Fibroblast of pulmonary artery (primary cell): ENCODE measurements around the gene MAPK4.

ENCODE experiments used
- DNase-seq: peaks from one replicate; pipeline ENCODE4 v3.0.0-alpha.2; 2010; ENCODE audit warnings: low read depth
- H3K4me3 ChIP-seq: replicated peaks from 2 replicates; pipeline ENCODE4 v1.5.1; 2011; ENCODE audit warnings: low read depth, mild to moderate bottlenecking, control low read depth, low read length, moderate library complexity
- TF ChIP-seq, protein P1 (sequence below): IDR thresholded peaks from 2 replicates; pipeline ENCODE4 v1.5.1; 2011; ENCODE audit warnings: mild to moderate bottlenecking, control low read depth, low read length, inconsistent platforms; ENCODE audit errors: missing control alignments

The MAPK4 gene

DNA sequence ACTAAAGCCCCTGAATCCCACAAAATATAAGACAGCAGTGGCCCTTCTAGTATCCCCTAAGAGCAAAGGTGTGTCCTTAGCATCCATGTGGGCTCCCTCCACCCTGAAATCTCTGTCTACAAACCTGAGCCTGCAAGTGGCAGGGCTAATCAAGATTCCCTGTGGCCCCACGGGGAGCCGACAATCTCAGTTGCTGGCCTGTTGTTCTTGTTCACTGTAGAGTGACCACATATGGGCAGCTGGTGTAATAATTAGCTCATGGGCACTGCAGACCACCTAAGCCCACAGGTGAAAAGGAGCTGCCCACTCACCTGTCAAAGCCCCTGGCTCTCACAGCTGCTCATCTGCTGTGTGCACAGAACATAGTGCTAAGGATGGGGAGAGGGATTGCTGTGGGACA lies 157.7 kb downstream of the MAPK4 start:
- no peak overlapping the region for H3K4me3 ChIP-seq
- TF ChIP-seq, protein P1, sequence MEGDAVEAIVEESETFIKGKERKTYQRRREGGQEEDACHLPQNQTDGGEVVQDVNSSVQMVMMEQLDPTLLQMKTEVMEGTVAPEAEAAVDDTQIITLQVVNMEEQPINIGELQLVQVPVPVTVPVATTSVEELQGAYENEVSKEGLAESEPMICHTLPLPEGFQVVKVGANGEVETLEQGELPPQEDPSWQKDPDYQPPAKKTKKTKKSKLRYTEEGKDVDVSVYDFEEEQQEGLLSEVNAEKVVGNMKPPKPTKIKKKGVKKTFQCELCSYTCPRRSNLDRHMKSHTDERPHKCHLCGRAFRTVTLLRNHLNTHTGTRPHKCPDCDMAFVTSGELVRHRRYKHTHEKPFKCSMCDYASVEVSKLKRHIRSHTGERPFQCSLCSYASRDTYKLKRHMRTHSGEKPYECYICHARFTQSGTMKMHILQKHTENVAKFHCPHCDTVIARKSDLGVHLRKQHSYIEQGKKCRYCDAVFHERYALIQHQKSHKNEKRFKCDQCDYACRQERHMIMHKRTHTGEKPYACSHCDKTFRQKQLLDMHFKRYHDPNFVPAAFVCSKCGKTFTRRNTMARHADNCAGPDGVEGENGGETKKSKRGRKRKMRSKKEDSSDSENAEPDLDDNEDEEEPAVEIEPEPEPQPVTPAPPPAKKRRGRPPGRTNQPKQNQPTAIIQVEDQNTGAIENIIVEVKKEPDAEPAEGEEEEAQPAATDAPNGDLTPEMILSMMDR, result no peak
- DNase-seq, result no peak

DNA sequence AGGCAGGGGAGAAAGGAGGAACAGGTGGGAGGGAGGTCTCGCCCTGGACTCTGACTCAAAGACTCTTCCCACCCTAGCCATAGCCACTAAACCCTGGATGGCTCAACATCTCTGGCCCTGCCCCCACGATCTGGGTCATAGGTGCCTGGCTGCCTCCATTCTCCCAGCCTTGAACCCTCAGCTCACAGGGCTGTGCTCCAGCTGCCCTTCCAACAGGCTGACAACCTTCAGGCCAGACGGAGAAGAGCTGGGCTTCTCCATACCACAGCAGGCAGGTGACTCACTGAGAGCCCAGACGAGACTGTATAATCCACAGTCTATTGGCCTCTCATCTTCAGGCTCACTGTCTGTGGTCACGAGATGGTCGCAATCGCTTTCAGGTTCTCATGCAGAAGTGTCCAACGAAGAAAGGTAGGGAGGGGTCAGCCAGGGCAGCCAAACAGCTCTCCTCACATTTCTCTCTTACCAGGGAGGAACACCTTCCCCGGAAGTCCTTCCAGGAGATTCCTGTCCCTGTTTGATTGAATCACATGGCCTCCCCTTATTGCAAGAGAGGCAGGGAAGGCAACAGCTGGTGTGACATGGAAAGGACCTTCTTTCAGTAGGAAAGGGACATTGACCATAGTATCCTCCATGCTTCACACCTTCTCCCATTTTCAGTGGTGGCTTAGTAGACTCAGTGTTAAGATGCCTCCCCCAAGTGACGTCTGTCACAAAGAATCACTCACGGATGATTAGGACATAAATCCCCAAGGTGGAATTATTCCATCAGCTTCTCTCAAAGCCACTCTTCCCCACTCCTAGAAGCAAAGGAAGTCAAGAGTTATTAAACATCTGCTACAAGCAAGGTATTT lies 159.8 kb downstream of the MAPK4 start:
- no peak for DNase-seq
- TF ChIP-seq, protein P1, result no peak
- no peak overlapping the region for H3K4me3 ChIP-seq

DNA sequence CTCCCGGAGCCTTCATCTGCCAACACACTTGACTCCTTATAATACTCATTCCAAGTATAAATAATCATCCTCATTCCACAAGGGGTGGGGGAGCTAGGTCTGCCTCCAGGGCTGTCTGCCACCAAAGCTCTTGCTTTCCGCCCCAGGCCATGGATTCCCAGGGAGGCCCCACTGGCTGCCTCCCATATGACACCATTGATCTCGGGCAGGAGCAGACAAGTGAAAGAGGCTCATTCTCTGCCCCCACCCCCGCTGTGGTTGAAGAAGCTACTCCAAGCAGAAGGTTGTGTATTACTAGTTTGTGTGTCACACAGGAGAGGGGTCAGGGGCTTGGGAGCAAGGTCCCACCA lies 160.4 kb downstream of the MAPK4 start:
- H3K4me3 ChIP-seq, result no peak overlapping the region
- DNase-seq, result no peak
- TF ChIP-seq, protein P1, result no peak

DNA sequence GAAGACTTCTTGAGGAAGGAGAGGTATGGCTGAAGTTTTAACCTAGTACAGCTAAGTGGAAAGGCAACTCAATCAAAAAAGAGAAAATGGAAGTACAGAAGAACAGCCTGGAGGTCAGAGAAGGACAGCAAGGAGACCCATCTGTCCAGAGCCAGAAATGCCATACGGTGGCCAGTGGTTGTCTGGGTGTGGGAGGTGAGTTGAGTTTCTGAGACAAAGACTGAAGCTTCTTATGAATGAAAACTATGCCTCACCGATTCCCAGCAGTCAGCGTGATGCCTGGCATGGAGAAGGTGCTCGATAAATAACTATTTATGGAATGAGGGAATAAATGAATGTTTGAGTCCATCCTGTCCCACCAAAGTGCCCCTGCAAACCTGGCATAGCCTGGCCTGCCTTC lies 161.1 kb downstream of the MAPK4 start:
- no peak overlapping the region for H3K4me3 ChIP-seq
- DNase-seq, result no peak
- TF ChIP-seq, protein P1, result no peak

DNA sequence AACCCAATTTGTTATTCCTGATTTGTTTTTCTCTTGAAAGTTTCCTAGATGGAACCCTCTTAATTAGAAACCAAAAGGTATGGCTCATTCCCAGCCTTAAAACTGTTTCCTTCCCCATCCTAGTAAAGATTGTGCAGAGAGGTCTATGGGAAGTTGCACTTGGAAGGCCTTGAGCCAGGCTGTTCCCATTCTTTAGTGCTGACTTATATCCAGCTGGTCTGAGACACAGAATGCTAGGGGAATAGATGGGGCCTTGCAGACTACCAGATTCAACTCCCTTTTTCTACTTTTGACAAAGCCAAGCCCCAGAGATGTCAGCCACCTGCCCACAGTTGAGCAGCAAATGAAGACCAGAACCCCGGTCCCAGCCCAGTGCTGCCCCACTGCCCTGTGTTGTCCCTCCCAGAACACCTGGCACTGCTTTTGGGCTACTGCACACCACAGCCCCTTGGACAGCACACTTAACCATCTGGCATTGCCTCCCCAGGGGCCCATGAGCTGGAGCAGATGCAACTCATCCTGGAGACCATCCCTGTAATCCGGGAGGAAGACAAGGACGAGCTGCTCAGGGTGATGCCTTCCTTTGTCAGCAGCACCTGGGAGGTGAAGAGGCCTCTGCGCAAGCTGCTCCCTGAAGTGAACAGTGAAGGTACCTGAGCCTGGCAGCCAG lies 161.7 kb downstream of the MAPK4 start:
- TF ChIP-seq, protein P1, result no peak
- no peak overlapping the region for H3K4me3 ChIP-seq
- DNase-seq, result no peak

- TF ChIP-seq, protein P1, result no peak
- no peak overlapping the region for H3K4me3 ChIP-seq
- DNase-seq, result no peak
Observed at GRCh38 chr18:50722311-50722710, 162.4 kb downstream of the MAPK4 start.

DNA sequence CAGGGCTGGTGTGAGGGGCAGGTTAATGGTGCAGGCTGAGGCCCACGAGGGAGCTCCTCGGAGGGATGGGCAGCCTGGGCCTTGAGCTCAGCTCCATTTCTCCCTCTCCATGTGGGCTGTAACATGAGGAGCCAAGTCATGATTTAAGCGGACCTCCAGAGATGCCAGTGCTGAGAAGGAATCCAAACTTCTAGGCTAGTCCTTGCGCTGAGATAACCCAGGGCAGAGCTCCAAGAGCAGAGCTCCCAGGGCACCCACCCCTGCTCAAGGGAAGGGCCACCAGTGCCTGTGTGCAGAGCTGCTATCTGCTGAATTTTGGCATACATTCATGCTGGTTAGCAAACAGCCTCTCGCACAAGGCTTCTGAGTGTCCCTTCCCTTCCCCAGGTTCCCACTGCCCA lies 164.9 kb downstream of the MAPK4 start:
- TF ChIP-seq, protein P1, result no peak
- no peak for DNase-seq
- no peak overlapping the region for H3K4me3 ChIP-seq
